KMS-11 (cell line): Measurements from ENCODE around the gene TIMP1.

Experiments
- H2AFZ ChIP-seq: fragments of 200-600 bp; sonication (generic); 2 replicates; pipeline ENCODE4 v1.6.1; 2016; ENCODE audit warnings: antibody characterized with exemption, mixed run types, low read depth
- H3K27ac ChIP-seq: fragments of 200-600 bp; sonication (generic); 2 replicates; pipeline ENCODE4 v1.6.1; 2016; ENCODE audit warnings: mild to moderate bottlenecking, mixed run types
- H3K27me3 ChIP-seq: fragments of 200-600 bp; sonication (generic); 2 replicates; pipeline ENCODE4 v1.6.1; 2017; ENCODE audit warnings: mild to moderate bottlenecking, low read depth, mixed run types, moderate library complexity; ENCODE audit not compliant: insufficient read depth
- H3K36me3 ChIP-seq: fragments of 200-600 bp; sonication (generic); 2 replicates; pipeline ENCODE4 v1.6.1; 2017; ENCODE audit warnings: mild to moderate bottlenecking, mixed run types; ENCODE audit not compliant: insufficient read depth
- H3K4me1 ChIP-seq: fragments of 200-600 bp; sonication (generic); 2 replicates; pipeline ENCODE4 v1.6.1; 2016; ENCODE audit warnings: mild to moderate bottlenecking, low read depth, mixed run types; ENCODE audit not compliant: poor library complexity, severe bottlenecking
- H3K4me2 ChIP-seq: fragments of 200-600 bp; sonication (generic); 2 replicates; pipeline ENCODE4 v1.7.0; 2016; ENCODE audit warnings: mild to moderate bottlenecking, mixed run types
- H3K4me3 ChIP-seq: fragments of 200-600 bp; sonication (generic); IDR thresholded peaks from 2 replicates; pipeline ENCODE4 v1.6.1; 2017; ENCODE audit warnings: low read depth, low read length, mixed read lengths; ENCODE audit not compliant: insufficient read depth
- H3K79me2 ChIP-seq: fragments of 200-600 bp; sonication (generic); 2 replicates; pipeline ENCODE4 v1.6.1; 2016; ENCODE audit warnings: low read depth, mixed run types; ENCODE audit not compliant: insufficient read depth
- H3K9ac ChIP-seq: fragments of 200-600 bp; sonication (generic); 2 replicates; pipeline ENCODE4 v1.6.1; 2016; ENCODE audit warnings: mild to moderate bottlenecking, mixed run types
- H4K20me1 ChIP-seq: fragments of 200-600 bp; sonication (generic); 2 replicates; pipeline ENCODE4 v1.6.1; 2016; ENCODE audit warnings: mild to moderate bottlenecking, mixed run types; ENCODE audit not compliant: insufficient read depth
- TF ChIP-seq, protein P1 (sequence below): fragments of 200-600 bp; sonication (generic); conservative IDR thresholded peaks from 2 replicates; pipeline ENCODE4 v1.6.1; 2017; ENCODE audit warnings: low read depth, mild to moderate bottlenecking, antibody characterized with exemption, low read length, moderate library complexity, mixed read lengths

TIMP1 gene

GRCh38 chrX:47634871-47635575, 52.8 kb downstream of the TIMP1 start:
- no peaks in the 10 kb centered on the region for H3K36me3 ChIP-seq
- TF ChIP-seq, protein P1, sequence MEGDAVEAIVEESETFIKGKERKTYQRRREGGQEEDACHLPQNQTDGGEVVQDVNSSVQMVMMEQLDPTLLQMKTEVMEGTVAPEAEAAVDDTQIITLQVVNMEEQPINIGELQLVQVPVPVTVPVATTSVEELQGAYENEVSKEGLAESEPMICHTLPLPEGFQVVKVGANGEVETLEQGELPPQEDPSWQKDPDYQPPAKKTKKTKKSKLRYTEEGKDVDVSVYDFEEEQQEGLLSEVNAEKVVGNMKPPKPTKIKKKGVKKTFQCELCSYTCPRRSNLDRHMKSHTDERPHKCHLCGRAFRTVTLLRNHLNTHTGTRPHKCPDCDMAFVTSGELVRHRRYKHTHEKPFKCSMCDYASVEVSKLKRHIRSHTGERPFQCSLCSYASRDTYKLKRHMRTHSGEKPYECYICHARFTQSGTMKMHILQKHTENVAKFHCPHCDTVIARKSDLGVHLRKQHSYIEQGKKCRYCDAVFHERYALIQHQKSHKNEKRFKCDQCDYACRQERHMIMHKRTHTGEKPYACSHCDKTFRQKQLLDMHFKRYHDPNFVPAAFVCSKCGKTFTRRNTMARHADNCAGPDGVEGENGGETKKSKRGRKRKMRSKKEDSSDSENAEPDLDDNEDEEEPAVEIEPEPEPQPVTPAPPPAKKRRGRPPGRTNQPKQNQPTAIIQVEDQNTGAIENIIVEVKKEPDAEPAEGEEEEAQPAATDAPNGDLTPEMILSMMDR: no peak
- no peak overlapping the region for H2AFZ ChIP-seq
- H4K20me1 ChIP-seq: no peaks in the 10 kb centered on the region
- no peaks in the 10 kb centered on the region for H3K4me1 ChIP-seq
- no peak overlapping the region for H3K4me2 ChIP-seq
- no peak overlapping the region for H3K27ac ChIP-seq
- no peak overlapping the region for H3K9ac ChIP-seq
- H3K79me2 ChIP-seq: no peaks in the 10 kb centered on the region
- H3K27me3 ChIP-seq: no peaks in the 10 kb centered on the region
- H3K4me3 ChIP-seq: no peak overlapping the region
